Measurements from ENCODE around the gene PLEK. TPM values are rescaled to one million over a fixed set of nuclear protein-coding genes. Genes with fewer than 3 reads are reported as not detected.

Gene PLEK
- total and polyA plus RNA-seq, 9 of the 15 experiments (the other 6 are each of a cell fraction or from before 2014, with no cell fraction given): 0.14 to 1.2 (median 0.36) TPM

GRCh38 chr2:68387408-68388350 lies 22.6 kb downstream of the PLEK start:
- no TSS peak for BruUV-seq (replicated peaks)
- TF ChIP-seq KDM2B (CRISPR knock-in tag; IDR thresholded peaks at IDR 0.05): no peak
- TF ChIP-seq PBX2 (CRISPR knock-in tag; IDR thresholded peaks at IDR 0.05; ENCODE audit: low read depth): no peak
- 0 out of 2 replicates have a peak, but pooled peaks have one; percentile 7 for TF ChIP-seq PBX2 (tag; conservative IDR thresholded peaks at IDR 0.05; ENCODE audit: low read depth)
- TF ChIP-seq, protein P1, sequence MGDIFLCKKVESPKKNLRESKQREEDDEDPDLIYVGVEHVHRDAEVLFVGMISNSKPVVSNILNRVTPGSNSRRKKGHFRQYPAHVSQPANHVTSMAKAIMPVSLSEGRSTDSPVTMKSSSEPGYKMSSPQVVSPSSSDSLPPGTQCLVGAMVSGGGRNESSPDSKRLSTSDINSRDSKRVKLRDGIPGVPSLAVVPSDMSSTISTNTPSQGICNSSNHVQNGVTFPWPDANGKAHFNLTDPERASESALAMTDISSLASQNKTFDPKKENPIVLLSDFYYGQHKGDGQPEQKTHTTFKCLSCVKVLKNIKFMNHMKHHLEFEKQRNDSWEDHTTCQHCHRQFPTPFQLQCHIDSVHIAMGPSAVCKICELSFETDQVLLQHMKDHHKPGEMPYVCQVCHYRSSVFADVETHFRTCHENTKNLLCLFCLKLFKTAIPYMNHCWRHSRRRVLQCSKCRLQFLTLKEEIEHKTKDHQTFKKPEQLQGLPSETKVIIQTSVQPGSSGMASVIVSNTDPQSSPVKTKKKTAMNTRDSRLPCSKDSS (IDR thresholded peaks at IDR 0.05; ENCODE audit: low read depth, partially characterized antibody): no peak
- no peak for TF ChIP-seq ZNF655 (CRISPR knock-in tag; IDR thresholded peaks at IDR 0.05)
- no peak for TF ChIP-seq RNF219 (CRISPR knock-in tag; IDR thresholded peaks at IDR 0.05)
- TF ChIP-seq, protein P2, sequence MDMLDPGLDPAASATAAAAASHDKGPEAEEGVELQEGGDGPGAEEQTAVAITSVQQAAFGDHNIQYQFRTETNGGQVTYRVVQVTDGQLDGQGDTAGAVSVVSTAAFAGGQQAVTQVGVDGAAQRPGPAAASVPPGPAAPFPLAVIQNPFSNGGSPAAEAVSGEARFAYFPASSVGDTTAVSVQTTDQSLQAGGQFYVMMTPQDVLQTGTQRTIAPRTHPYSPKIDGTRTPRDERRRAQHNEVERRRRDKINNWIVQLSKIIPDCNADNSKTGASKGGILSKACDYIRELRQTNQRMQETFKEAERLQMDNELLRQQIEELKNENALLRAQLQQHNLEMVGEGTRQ (CRISPR knock-in tag; IDR thresholded peaks at IDR 0.05): no peak
- TF ChIP-seq YY1 (IDR thresholded peaks at IDR 0.05; ENCODE audit: borderline replicate concordance in 1 of 3, control insufficient read depth in 1 of 3, extremely low read depth in 1 of 3, insufficient read depth in 3 of 3, insufficient read length in 1 of 3, insufficient replicate concordance in 2 of 3, low read depth in 1 of 3, low read length in 2 of 3): peak in 1 of 3 experiments; percentile 8
- Histone ChIP-seq H3K36me3 (ENCODE audit: control insufficient read depth, insufficient read depth, low read length) (no peaks in the 10 kb centered on the region), H2AFZ (ENCODE audit: low read depth, low read length) (peak overlapping the region; percentile 20; the same call in 1 of the 2 replicates), H3K4me3 (no peak overlapping the region), H4K20me1 (replicated peaks; ENCODE audit: control insufficient read depth, insufficient read depth, low read length) (no peaks in the 10 kb centered on the region), H3K9ac (ENCODE audit: insufficient read depth in 1 of 2, low read depth in 2 of 2, low read length in 2 of 2) (no peak overlapping the region), H3K27ac (ENCODE audit: extremely low read depth, low read depth, low read length) (no peak overlapping the region), H3K79me2 (ENCODE audit: control insufficient read depth, insufficient read depth, low read length) (no peaks in the 10 kb centered on the region), H3K27me3 (ENCODE audit: control insufficient read depth in 2 of 2, insufficient read depth in 2 of 2, low read length in 2 of 2) (0 out of 5 replicates have a peak, but pooled peaks cover 0 to 5% of the 10 kb centered on the region in 2 experiments), H3K4me2 (ENCODE audit: insufficient read depth, low read length) (no peak overlapping the region), H3K4me1 (replicated peaks in 1 of 2; ENCODE audit: control insufficient read depth in 2 of 2, insufficient read depth in 2 of 2, low read length in 2 of 2) (peaks cover 5 to 29% of the 10 kb centered on the region in 2 experiments; a peak in 4 of 5 replicates), H3K9me1 (ENCODE audit: control insufficient read depth, insufficient read depth, low read length) (no peaks in the 10 kb centered on the region), H3K9me3 (replicated peaks; ENCODE audit: control insufficient read depth, insufficient read depth, low read depth, low read length) (no peaks in the 10 kb centered on the region)
- POLR2A ChIA-PET: no interaction called here
- intact Hi-C loops (cut with micrococcal nuclease) (no loop called here), in situ Hi-C loops (cut with MboI) (no loop called here)
- CTCF ChIA-PET (ENCODE audit: low intra/inter-chr PET ratio): no interaction called here
- FAIRE-seq (no peak), ATAC-seq (no peak), DNase-seq (ENCODE audit: extremely low read depth in 1 of 4, low spot score in 3 of 4) (no peak)
- WGBS (ENCODE audit: insufficient coverage, low coverage, missing lambda C conversion rate): 13% methylated on average over 5 of the region's 5 CpGs
